ENCODE data around the gene ANXA7. TPM values are rescaled to one million over a fixed set of nuclear protein-coding genes. Genes with fewer than 3 reads are reported as not detected.

Gene ANXA7
- 10 to 100 TPM; 82.3 to 88.0 (median 87.9) TPM for polyA plus RNA-seq (ENCODE audit: insufficient read length in 3 of 3)
- long read RNA-seq, donor 1, transcript ANXA7-202 (13 exons, 2,452 nt) = major isoform, 19 of 24 reads
- long read RNA-seq, donor 1, partial matches to known transcripts = 5 of 24 reads
- long read RNA-seq, donor 1, other reads (novel, unspliced or antisense) = 0 of 24 reads
- long read RNA-seq, donor 2, transcript ANXA7-202 (13 exons, 2,452 nt) = major isoform, 18 of 18 reads
- long read RNA-seq, donor 2, partial matches to known transcripts = 0 of 18 reads
- long read RNA-seq, donor 2, other reads (novel, unspliced or antisense) = 0 of 18 reads
- long read RNA-seq, donor 3, transcript ANXA7-202 (13 exons, 2,452 nt) = major isoform, 38 of 55 reads
- long read RNA-seq, donor 3, partial matches to known transcripts = 17 of 55 reads
- long read RNA-seq, donor 3, other reads (novel, unspliced or antisense) = 0 of 55 reads
- long read RNA-seq, donor 4, transcript ANXA7-202 (13 exons, 2,452 nt) = major isoform, 21 of 47 reads
- long read RNA-seq, donor 4, partial matches to known transcripts = 26 of 47 reads
- long read RNA-seq, donor 4, other reads (novel, unspliced or antisense) = 0 of 47 reads
- long read RNA-seq, donor 5 = 0 reads
- long read RNA-seq, donor 6, transcript ANXA7-202 (13 exons, 2,452 nt) = major isoform, 13 of 13 reads
- long read RNA-seq, donor 6, partial matches to known transcripts = 0 of 13 reads
- long read RNA-seq, donor 6, other reads (novel, unspliced or antisense) = 0 of 13 reads
- long read RNA-seq, donor 7, transcript ANXA7-202 (13 exons, 2,452 nt) = major isoform, 27 of 77 reads
- long read RNA-seq, donor 7, partial matches to known transcripts = 50 of 77 reads
- long read RNA-seq, donor 7, other reads (novel, unspliced or antisense) = 0 of 77 reads
- long read RNA-seq, donor 8, transcript ANXA7-202 (13 exons, 2,452 nt) = major isoform, 36 of 48 reads
- long read RNA-seq, donor 8, partial matches to known transcripts = 12 of 48 reads
- long read RNA-seq, donor 8, other reads (novel, unspliced or antisense) = 0 of 48 reads
- long read RNA-seq, donor 9, transcript ANXA7-202 (13 exons, 2,452 nt) = major isoform, 25 of 42 reads
- long read RNA-seq, donor 9, partial matches to known transcripts = 17 of 42 reads
- long read RNA-seq, donor 9, other reads (novel, unspliced or antisense) = 0 of 42 reads
- long read RNA-seq, donor 10, transcript ANXA7-202 (13 exons, 2,452 nt) = major isoform, 22 of 28 reads
- long read RNA-seq, donor 10, partial matches to known transcripts = 6 of 28 reads
- long read RNA-seq, donor 10, other reads (novel, unspliced or antisense) = 0 of 28 reads
- long read RNA-seq, donor 11, transcript ANXA7-202 (13 exons, 2,452 nt) = major isoform, 18 of 37 reads
- long read RNA-seq, donor 11, partial matches to known transcripts = 19 of 37 reads
- long read RNA-seq, donor 11, other reads (novel, unspliced or antisense) = 0 of 37 reads
- long read RNA-seq, donor 12, partial matches to known transcripts = 0 of 3 reads
- long read RNA-seq, donor 12, other reads (novel, unspliced or antisense) = 0 of 3 reads
- long read RNA-seq, donor 13 = 0 reads
- long read RNA-seq, donor 14, transcript ANXA7-202 (13 exons, 2,452 nt) = major isoform, 26 of 60 reads
- long read RNA-seq, donor 14, partial matches to known transcripts = 34 of 60 reads
- long read RNA-seq, donor 14, other reads (novel, unspliced or antisense) = 0 of 60 reads
- long read RNA-seq, donor 15, transcript ANXA7-202 (13 exons, 2,452 nt) = major isoform, 15 of 30 reads
- long read RNA-seq, donor 15, partial matches to known transcripts = 15 of 30 reads
- long read RNA-seq, donor 15, other reads (novel, unspliced or antisense) = 0 of 30 reads
- long read RNA-seq, donor 16, transcript ANXA7-202 (13 exons, 2,452 nt) = major isoform, 52 of 75 reads
- long read RNA-seq, donor 16, partial matches to known transcripts = 22 of 75 reads
- long read RNA-seq, donor 16, other reads (novel, unspliced or antisense) = 0 of 75 reads

DNA sequence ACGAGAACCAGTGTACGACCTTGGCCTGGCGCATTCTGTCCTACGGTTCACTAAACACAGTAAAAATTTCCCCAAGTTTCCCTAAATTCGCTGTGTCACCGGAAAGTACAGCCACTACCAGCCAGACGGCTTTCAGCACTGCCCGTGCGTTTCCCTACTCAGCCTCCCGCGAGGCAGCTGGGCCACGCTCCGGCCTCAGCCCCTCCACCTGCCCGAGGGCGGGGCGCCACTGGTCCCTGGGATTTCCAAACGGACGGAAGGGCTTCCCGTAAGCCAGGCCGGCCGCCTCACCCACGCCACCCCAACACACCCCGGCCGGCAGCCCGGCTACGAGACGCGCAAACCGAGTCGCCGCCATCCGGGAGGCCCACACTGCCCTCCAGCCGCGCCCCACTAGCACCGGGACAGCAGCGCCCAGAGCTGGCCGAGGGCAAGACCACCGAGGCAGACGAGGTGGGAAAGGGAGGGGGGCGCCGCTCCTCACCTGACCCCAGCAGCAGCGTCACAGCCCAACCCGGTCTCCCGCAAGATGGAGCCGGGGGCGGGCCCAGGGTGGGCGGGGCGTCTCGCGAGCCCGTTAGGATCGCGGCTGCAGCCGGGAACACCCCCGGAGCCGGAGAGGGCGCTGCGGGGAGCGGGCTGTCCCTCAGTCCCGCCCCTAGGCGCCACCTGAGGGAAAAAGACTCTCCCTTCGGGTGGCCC, at the start of gene ANXA7:
TSS of gene ANXA7 (minus strand) at position 531 of the 702 bp plus-strand sequence. CDS start 13,202 bp downstream, outside the sequence.
- peak; percentile 74 to 93 (median 89) for DNase-seq (ENCODE audit: extremely low read depth in 1 of 11, low read depth in 9 of 11, low spot score in 4 of 11)

DNA sequence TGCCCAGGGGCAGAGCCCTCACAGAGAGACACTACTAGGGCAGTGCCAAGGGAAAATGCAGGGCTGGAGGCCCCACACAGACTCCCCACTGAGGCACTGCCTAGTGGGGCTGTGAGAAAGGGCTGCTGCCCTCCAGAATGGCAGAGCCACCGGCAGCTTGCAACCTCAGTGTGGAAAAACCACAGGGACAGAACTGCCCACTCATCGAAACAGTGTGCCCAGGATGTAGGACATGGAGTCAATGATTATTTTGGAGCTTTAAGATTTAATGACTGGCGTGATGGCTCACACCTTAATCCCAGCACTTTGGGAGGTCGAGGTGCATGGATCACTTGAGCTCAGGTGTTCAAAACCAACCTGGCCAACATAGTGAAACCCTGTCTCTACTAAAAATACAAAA, 47.0 kb upstream of the ANXA7 start:
- DNase-seq (ENCODE audit: extremely low read depth in 1 of 11, low read depth in 9 of 11, low spot score in 4 of 11) = no peak

DNA sequence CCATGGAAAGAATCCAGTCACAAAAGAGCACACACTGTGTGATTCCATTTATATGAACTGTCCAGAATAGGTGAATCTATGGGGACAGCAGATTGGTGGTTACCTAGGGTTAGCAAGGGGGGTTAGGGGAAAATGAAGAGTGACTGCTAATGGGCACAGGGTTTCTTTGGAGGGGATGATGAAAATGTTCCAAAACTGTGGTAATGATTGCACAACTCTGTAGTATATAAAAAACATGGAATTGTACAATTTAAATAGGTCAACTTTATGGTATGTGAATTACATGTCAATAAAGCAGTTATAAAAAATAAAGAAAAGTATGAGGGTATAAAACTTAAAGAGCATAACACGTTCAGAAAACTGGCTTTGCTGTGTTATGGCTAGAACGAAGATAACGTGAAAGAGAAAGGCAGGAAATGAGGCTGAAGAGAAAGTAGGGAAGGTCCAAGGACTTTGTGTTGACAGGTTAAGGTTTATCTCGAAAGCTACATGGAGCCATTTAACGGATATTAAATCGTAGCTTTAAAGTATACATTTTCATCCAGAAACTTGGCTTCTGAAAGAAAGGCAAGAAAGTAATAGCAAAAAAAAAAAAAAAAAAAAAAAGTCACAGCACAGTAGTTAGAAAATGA, 45.9 kb upstream of the ANXA7 start:
- DNase-seq (ENCODE audit: extremely low read depth in 1 of 11, low read depth in 9 of 11, low spot score in 4 of 11) = no peak

DNA sequence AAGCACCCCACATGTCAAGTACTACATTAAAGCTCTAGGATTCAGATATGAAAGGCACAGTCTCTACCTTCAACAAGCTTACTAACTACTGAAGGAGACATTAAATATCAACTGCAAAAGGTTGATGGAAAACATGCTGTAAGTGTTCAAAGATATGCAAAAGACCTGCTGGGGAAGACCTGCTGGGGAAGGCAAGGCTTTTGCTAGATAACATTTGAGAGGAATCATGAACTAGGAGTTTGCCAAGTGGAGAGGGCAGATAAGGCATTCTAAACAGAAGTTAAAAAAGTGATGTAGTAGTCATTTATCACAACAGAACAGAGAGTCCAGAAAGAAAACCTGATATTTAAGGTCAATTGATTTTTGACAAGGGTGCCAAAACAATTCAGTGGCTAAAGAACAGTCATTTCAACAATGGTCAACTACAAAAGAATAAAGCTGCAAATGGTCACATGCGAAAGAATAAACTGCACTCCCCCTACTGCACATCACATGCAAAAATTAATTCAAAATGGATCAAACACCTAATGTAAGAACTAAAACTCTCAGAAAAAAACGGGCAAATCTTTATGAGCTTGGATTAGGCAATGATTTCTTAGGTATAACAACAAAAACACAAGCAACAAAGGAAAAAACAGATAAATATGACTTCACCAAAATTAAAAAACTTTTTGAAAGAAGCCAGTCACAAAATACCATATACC, 42.5 kb upstream of the ANXA7 start:
- no peak for DNase-seq (ENCODE audit: extremely low read depth in 1 of 11, low read depth in 9 of 11, low spot score in 4 of 11)

DNA sequence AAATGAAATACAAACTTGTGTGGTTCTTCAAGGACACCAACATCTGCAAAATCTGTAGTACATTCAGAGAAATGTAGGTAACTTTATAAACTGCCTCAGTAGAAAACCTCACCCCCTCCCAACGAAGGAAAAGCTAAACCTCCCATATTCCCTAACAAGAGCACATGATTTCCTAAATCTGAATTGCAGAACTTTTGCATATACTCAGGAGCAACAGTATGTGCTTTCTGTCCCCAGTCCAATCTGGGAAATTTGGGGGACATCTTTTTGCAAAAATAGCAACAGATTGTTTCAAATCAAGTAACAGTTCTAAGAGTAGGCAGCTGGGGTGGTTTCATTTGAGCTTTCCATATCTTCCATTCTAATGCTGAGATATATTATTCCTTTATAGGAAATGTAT, 35.3 kb upstream of the ANXA7 start:
- DNase-seq (ENCODE audit: extremely low read depth in 1 of 11, low read depth in 9 of 11, low spot score in 4 of 11) = no peak

DNA sequence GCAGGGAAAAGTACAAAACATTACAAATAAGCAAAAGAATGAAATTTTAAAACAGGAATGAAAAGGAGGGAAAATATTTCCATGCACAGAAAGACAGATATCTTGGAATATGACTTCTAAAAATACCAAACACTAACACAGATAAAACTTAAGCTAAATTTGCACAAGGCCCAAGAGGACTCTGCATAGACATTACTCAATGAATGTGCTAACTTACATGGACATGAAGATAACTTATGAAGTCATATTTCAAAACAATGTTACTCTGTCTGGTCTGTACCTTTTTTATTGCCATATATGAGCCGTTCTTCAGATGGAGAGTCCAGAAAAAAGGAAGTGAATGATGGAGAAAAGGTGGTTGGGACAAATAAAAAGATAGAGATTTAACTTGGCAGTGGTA, 34.5 kb upstream of the ANXA7 start:
- no peak for DNase-seq (ENCODE audit: extremely low read depth in 1 of 11, low read depth in 9 of 11, low spot score in 4 of 11)

DNA sequence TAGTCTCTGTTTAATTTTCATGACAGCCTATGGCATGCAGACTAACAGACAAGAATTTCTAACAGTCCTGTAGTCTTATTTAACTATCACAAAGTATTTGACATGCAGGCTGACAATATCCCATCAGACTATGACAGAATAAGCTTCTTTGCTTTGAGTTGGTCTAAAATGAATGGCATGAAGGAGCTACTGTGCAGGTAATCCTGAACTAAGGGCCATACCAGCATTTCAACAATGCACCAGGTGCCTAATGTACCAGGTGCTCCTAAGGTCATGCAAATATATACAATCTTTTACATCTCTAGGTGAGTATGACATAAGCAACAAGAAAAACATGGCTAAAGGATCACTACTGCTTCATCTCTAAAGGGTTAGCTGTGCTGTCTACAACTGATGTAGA, 33.1 kb upstream of the ANXA7 start:
- no peak for DNase-seq (ENCODE audit: extremely low read depth in 1 of 11, low read depth in 9 of 11, low spot score in 4 of 11)

DNA sequence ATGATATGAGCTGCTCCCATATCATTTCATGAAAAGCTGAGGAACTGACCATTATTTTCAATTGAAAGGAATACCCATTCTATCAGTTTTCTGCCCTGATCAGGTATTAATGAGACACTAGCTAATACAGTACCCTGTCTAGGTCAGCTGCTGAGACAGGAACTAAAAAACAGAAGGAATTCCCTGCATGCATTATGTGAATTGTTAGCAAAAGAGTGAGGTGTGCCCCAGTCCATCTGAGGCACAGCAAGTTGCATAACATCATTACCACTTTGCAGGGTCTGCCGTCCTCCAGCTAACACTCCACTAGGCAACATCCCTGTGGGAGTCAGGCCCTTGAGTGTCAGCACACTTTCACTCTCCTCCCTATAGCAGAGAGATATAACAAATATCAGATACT, 30.6 kb upstream of the ANXA7 start:
- DNase-seq (ENCODE audit: extremely low read depth in 1 of 11, low read depth in 9 of 11, low spot score in 4 of 11) = no peak

DNA sequence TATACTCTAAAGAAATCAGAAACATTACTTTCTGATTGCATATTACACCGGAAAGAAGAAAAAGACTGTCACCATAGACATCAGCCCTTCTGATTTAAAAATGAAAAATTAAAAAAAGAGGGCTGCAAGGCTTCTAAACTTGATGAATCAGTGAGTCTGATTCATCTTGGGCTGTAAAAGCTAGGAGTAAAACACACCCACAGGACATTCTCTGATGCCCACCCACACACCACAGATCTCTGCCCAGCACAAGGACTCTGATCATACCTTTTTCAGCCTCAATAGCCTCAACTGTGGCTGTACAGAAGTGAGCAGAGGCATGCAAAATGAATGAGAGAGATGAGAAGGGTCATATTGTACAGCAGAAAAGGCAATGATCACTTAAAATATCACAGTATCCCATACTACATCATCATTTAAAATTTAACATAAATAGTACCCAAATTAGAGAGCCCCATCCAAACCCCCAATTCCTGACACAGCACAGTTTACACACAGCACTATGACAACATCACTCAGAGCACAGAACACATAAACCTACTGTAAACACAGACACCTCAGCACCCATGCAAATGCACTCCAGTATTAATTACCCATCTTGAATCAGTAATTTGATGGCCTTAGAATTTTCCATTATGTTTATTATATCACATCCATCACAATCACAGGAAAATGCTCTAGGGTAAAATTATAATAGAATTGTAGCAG, 25.9 kb upstream of the ANXA7 start:
- DNase-seq (ENCODE audit: extremely low read depth in 1 of 11, low read depth in 9 of 11, low spot score in 4 of 11) = no peak

DNA sequence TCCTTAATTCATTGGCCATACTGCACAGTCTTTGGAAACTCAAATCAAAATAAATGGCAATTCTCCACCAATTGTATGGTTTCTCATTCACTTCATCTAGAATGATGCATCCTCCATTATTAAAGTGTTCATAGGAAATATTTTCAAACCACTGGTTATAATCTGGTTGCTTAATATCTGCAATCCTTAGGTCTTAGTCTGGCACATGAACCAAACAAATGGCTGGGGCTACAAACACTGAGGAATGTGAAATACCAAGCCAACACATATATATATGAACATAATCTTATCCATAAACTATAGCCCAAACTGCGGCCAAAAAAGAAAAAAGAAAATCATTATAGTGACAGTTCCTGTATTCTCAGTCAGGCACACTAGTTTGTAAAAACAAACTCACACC, 25.2 kb upstream of the ANXA7 start:
- no peak for DNase-seq (ENCODE audit: extremely low read depth in 1 of 11, low read depth in 9 of 11, low spot score in 4 of 11)

DNA sequence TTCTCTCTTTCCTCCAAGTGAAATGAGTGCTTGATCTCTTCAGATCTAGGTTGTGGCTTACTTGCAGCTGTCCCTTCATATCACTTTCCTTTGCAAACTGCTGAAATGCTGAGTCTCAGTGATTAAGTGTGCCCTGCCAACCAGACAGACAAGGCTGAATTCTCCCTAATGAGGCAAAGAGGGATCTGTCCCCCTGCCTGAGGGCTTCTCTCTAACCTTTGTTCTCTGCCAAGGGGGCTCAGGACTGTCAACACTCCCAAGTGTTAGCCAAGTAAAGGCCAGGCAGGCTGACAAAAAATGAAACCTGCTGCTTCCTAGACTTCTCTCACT, 19.6 kb upstream of the ANXA7 start, which contains the start of gene MSS51:
TSS of gene MSS51 (minus strand) at position 24 of the 330 bp plus-strand sequence. CDS start 5,277 bp downstream, outside the sequence.
- DNase-seq (ENCODE audit: extremely low read depth in 1 of 11, low read depth in 9 of 11, low spot score in 4 of 11) = no peak

DNA sequence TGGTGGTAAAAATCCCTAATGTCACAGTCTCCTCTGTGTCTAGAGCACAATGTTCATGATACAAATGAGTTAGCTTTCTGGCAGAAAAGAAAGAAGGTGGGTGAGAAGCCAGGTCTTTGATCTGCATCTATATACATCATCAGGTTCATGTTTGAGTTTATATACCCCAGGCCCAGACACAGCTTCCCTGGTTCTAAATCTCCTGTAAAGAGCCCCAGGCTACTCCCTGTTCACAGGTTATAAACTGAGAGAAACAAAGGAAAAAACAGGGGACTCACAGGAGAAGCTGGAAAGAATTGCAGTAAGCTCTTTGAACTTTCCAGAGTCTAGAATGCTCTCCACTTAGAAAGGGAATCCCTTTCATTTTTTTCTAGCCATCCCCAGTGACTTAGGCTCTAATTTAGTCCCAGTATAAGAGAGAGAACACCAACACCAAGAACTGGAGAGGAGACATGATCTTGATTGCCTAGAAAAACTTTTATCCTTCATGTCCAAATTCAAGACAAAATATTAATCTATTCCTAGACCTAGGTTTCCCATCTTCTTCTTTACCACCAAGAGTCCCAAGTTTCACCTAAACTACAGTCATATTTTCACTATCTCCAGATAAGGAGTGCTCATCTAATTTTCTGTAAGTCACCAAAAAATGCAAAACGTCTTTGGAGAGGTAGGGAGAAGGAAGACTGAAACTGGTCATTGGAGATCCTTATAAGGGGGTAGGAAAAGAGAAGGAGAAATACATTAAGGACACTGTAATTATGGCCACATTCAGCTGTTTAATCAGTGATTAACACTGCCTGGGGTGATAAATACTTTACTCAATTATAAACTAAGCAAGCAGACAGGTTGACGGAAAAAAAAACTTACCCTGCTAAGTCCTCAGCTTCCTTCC, 19.0 kb upstream of the ANXA7 start:
- DNase-seq (ENCODE audit: extremely low read depth in 1 of 11, low read depth in 9 of 11, low spot score in 4 of 11) = no peak

DNA sequence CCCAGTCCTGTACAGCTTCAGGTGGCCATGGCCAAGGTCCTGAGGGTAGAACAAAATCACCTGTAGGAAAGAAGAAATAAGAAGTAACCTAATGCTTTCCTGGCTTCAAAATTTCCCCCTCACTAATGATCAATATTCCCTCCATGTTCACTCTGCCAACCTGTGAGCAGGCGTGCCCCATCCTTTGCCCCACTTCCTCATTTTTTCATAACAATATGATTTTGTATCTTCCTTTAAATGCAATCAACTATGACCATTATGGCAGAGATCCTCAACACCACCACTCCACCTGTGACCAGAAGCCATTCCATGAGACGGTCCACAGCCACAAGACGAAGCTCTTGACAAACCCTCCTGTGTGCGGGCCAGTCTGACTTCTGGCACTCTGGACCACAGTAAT, 12.5 kb upstream of the ANXA7 start:
- DNase-seq (ENCODE audit: extremely low read depth in 1 of 11, low read depth in 9 of 11, low spot score in 4 of 11) = no peak

DNA sequence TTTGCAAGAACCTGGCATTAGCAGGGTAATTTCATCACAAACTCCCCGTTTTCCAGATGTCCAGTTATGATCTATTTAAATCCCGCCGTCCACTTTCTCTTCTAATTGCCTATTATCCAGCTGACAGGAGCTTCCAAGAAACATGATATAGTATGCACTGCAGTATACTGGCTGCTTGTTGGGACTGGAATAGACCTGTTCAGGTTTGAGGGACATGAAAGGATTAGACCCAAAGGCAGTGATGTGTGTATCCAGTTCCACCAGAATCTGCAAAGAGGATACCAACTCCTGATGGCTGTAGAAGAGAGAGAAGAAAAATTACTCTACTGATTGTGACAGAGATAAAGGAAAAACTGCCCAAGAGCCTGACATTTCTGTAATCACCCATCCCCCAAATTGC, 10.6 kb upstream of the ANXA7 start:
- DNase-seq (ENCODE audit: extremely low read depth in 1 of 11, low read depth in 9 of 11, low spot score in 4 of 11) = no peak

DNA sequence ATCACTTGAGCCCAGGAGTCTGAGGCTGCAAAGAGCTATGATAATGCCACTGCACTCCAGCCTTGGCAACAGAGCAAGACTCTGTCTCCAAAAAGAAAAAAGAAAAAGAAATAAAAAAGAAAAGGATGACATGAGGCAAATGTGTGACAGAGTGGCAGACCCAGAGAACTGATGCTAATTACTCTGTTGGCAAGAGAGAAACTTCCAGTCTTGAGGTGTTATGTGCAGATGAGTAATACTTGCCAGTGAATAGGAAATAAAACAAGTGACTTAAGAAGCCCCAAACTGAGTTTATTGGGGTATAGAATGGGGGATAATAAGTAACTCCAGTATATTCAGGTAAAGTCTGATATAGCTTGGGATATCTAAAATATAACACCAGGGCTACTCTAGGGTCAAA, 9.5 kb upstream of the ANXA7 start:
- no peak for DNase-seq (ENCODE audit: extremely low read depth in 1 of 11, low read depth in 9 of 11, low spot score in 4 of 11)
